Suprapubic skin (tissue), 4 donors: Measurements from ENCODE around the gene CLPX. TPM values are rescaled to one million over a fixed set of nuclear protein-coding genes. Genes with fewer than 3 reads are reported as not detected.
A peak's percentile ranks its signal among the peaks of the same experiment; 100 is the strongest.
"Not testable (repeated sequence)": the region's sequence is repeated elsewhere in the genome, so short reads cannot be mapped to it uniquely, and the experiment has no call there.

ENCODE experiments used
- DNase-seq, 2 donors: peaks; one replicate each; pipeline ENCODE4 v3.0.0-alpha.2; 2019; ENCODE audit warnings: low spot score in 2 of 2
- H3K27ac ChIP-seq: fragments of 200-600 bp; sonication (generic); one replicate; pipeline ENCODE4 v1.5.1; 2019
- H3K27me3 ChIP-seq: fragments of 200-600 bp; sonication (generic); one replicate; pipeline ENCODE4 v1.5.1; 2019
- H3K36me3 ChIP-seq: fragments of 200-600 bp; sonication (generic); one replicate; pipeline ENCODE4 v1.5.1; 2019
- H3K4me1 ChIP-seq: fragments of 200-600 bp; sonication (generic); one replicate; pipeline ENCODE4 v1.5.1; 2019
- H3K4me3 ChIP-seq: fragments of 200-600 bp; sonication (generic); one replicate; pipeline ENCODE4 v1.5.1; 2019; ENCODE audit warnings: mild to moderate bottlenecking
- H3K9me3 ChIP-seq: fragments of 200-600 bp; sonication (generic); one replicate; pipeline ENCODE4 v1.5.1; 2019
- EP300 ChIP-seq: sonication (generic); formaldehyde crosslinking; IDR thresholded peaks from one replicate; pipeline ENCODE4 v1.6.1; 2017; ENCODE audit warnings: antibody characterized with exemption
- POLR2A ChIP-seq, 2 donors: fragments of 450-650 bp; IDR thresholded peaks; one replicate each; pipeline ENCODE4 v1.6.1; 2017; ENCODE audit warnings: antibody characterized with exemption in 2 of 2, mild to moderate bottlenecking in 2 of 2, moderate library complexity in 2 of 2
- POLR2AphosphoS5 ChIP-seq, 3 donors: sonication (generic); formaldehyde crosslinking; IDR thresholded peaks; one replicate each; pipeline ENCODE4 v1.6.1; 2017; ENCODE audit warnings: antibody characterized with exemption in 3 of 3
- WGBS: methylation state at CpG from one replicate; pipeline ENCODE4 v1.1.5; 2018; 5-methylcytosine and 5-hydroxymethylcytosine counted together
- total RNA-seq, 4 donors: library from RNA; depleted of rRNA; stranded (reverse); fragments of >200 nt; gene quantifications; one replicate each; pipeline ENCODE4 v1.1.0, GENCODE V29; 2016
- TF ChIP-seq, protein P1 (sequence below), 2 donors: fragments of 200-600 bp in 1 of 2; fragments of 450-650 bp in 1 of 2; sonication (generic) in 1 of 2; IDR thresholded peaks; one replicate each; pipeline ENCODE4 v1.5.1; 2016 to 2019; ENCODE audit warnings: antibody characterized with exemption in 2 of 2, mild to moderate bottlenecking in 1 of 2, moderate library complexity in 1 of 2

The CLPX gene
- total RNA-seq, 4 donors from 2014 or later, result 45.5 to 103 (median 58.3) TPM

DNA sequence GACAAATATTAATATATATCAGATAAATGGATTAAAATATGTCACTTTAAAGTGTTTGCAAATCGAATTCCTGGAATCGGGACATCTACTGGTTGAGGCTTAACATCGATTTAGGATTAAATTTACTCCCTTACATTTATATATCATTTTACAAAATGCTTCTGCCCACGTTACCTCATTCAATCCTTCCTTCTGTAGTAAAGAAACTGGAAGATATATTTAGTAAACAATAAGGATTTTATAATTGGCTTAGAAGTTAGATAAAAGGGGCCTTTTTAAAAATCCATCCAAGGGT is 1.3 kb downstream of the CLPX start:
- DNase-seq, result no peak
- Histone ChIP-seq H3K9me3 (no peaks in the 10 kb centered on the region), H3K4me1 (peaks cover 39% of the 10 kb centered on the region), H3K27me3 (no peaks in the 10 kb centered on the region), H3K4me3 (peak overlapping the region; percentile 78), H3K27ac (peak overlapping the region; percentile 95), H3K36me3 (peaks cover 8% of the 10 kb centered on the region)
- 6% methylated on average over 4 of the region's 4 CpGs for WGBS
- TF ChIP-seq, protein P1, sequence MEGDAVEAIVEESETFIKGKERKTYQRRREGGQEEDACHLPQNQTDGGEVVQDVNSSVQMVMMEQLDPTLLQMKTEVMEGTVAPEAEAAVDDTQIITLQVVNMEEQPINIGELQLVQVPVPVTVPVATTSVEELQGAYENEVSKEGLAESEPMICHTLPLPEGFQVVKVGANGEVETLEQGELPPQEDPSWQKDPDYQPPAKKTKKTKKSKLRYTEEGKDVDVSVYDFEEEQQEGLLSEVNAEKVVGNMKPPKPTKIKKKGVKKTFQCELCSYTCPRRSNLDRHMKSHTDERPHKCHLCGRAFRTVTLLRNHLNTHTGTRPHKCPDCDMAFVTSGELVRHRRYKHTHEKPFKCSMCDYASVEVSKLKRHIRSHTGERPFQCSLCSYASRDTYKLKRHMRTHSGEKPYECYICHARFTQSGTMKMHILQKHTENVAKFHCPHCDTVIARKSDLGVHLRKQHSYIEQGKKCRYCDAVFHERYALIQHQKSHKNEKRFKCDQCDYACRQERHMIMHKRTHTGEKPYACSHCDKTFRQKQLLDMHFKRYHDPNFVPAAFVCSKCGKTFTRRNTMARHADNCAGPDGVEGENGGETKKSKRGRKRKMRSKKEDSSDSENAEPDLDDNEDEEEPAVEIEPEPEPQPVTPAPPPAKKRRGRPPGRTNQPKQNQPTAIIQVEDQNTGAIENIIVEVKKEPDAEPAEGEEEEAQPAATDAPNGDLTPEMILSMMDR (IDR thresholded peaks at IDR 0.05), result no peak
- no peak for TF ChIP-seq POLR2A (IDR thresholded peaks at IDR 0.05)
- TF ChIP-seq EP300, result no peak
- no peak for TF ChIP-seq POLR2AphosphoS5 (IDR thresholded peaks at IDR 0.05)

DNA sequence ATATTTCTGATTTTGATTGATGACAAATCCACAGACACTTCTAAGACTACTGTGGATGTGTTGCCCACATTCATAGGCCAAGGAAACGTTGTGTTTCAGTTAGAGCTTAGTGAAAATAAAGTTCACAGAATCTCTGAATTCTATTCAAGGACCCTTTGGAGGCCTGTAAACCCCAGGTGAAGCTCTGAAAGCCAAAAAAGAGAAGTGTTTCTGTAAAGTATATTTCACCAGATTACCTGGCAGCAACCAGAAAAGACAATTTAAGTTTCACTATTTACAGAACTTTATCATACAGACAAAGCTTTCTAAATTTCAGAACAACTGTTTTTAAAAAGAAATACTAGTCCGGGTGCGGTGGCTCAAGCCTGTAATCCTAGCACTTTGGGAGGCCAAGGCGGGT is 2.6 kb downstream of the CLPX start:
- no peak for DNase-seq
- WGBS, result 78% methylated on average over 4 of the region's 4 CpGs
- Histone ChIP-seq H3K36me3 (peaks cover 21% of the 10 kb centered on the region), H3K27ac (no peak overlapping the region), H3K4me1 (peaks cover 42% of the 10 kb centered on the region), H3K27me3 (no peaks in the 10 kb centered on the region), H3K4me3 (peak overlapping the region; percentile 78), H3K9me3 (no peaks in the 10 kb centered on the region)
- TF ChIP-seq, protein P1 (IDR thresholded peaks at IDR 0.05), result no peak
- no peak for TF ChIP-seq POLR2AphosphoS5 (IDR thresholded peaks at IDR 0.05)
- no peak for TF ChIP-seq POLR2A (IDR thresholded peaks at IDR 0.05)
- no peak for TF ChIP-seq EP300

DNA sequence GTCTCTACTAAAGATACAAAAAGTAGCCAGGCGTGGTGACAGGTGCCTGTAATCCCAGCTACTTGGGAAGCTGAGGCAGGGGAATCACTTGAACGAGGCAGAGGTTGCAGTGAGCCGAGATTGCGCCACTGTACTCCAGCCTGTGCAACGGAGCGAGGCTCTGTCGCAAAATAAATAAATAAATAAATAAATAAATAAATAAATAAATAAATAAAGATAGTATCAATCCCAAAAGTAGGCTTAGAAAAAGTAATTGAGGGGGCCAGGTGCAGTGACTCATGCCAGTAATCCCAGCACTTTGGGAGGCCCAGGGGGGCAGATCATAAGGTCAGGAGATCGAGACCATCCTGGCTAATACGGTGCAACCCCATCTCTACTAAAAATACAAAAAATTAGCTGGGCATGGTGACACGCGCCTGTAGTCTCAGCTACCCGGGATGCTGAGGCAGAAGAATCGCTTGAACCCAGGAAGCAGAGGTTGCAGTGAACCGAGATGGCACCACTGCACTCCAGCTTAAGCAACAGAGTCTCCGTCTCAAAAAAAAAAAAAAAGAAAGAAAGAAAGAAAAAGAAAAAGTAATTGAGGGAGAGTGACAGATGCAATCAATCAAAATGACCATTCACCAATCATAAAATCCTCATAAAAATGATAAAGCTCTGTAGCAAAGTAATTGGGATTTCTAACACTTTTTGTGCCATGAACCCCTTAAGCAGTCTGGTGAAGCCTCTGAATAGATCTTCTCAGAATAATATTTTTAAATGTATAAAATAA is 3.4 kb downstream of the CLPX start:
- Histone ChIP-seq H3K36me3 (peaks cover 28% of the 10 kb centered on the region), H3K4me1 (peaks cover 42% of the 10 kb centered on the region)
- H3K27me3 ChIP-seq, H3K4me3 ChIP-seq, H3K9me3 ChIP-seq, DNase-seq, H3K27ac ChIP-seq: not testable (repeated sequence)
- WGBS, result 88% methylated on average over 15 of the region's 15 CpGs

DNA sequence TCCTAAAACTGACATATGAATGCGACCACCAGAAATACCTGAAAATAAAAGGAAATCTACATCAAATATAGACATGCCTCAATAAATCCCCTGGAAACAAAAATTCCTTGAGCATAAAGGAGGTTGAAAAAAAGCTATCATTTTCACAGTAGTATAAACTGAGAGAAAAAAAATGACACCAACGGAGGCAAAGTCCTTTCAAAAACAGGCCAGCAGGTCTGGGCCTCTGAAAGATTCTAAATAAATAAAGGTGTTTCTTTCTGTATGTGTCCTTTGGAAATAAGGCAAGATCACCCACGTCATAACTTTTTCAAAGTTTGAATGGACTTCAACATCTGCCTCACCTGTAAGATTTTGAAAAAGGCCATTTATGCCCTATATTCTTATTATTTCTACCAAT is 5.0 kb downstream of the CLPX start:
- no peaks in the 10 kb centered on the region for H3K9me3 ChIP-seq
- TF ChIP-seq, protein P1 (IDR thresholded peaks at IDR 0.05), result no peak
- TF ChIP-seq EP300 (no peak), POLR2AphosphoS5 (IDR thresholded peaks at IDR 0.05) (no peak), POLR2A (IDR thresholded peaks at IDR 0.05) (no peak)
- no peak for DNase-seq
- H3K4me1 ChIP-seq, result peaks cover 35% of the 10 kb centered on the region
- 90% methylated on average over 3 of the region's 3 CpGs for WGBS
- no peak overlapping the region for H3K4me3 ChIP-seq
- no peaks in the 10 kb centered on the region for H3K27me3 ChIP-seq
- H3K36me3 ChIP-seq, result peaks cover 44% of the 10 kb centered on the region
- H3K27ac ChIP-seq, result no peak overlapping the region

DNA sequence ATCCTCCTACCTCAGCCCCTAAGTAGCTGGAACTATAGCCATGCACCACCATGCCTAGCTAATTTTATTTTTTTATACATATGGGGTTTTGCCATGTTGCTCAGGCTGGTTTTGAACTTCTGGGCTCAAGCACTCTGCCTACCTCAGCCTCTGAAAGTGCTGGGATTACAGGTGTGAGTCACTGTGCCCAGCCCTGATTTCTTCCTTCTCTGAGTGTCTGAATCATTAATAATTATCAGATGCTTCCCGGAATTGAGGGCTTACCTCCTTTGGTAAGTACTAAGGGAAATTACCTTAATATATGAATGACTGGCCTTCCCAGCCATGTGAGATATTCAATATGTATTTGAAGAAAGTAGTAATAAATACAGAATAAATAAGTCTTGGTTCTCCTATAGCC is 7.2 kb downstream of the CLPX start:
- Histone ChIP-seq H3K4me1 (peaks cover 25% of the 10 kb centered on the region), H3K27ac (no peak overlapping the region), H3K4me3 (no peak overlapping the region), H3K36me3 (peaks cover 63% of the 10 kb centered on the region), H3K27me3 (no peaks in the 10 kb centered on the region), H3K9me3 (no peaks in the 10 kb centered on the region)
- TF ChIP-seq EP300 (no peak), POLR2AphosphoS5 (IDR thresholded peaks at IDR 0.05) (no peak), POLR2A (IDR thresholded peaks at IDR 0.05) (no peak)
- TF ChIP-seq, protein P1 (IDR thresholded peaks at IDR 0.05), result no peak
- DNase-seq, result no peak
- 32% methylated on average over 1 of the region's 1 CpG for WGBS

DNA sequence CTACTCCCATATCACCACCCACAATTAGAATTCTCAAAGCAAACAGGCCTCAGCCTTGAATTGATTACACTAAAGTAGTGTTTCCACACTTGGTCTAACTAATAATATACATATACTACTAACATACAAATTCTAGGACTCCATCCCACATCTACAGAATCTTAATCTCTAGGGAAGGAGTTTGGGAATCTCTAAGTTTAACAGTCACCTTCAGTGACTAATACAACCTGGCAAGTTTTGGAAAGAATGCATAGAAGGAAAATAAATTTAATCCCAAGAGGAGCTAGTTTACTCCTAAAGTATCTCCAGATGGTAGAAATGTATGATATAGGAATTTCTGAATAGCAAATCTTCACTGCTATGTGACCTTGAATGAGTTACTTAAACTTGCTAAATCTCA is 9.1 kb downstream of the CLPX start:
- Histone ChIP-seq H3K27me3 (no peaks in the 10 kb centered on the region), H3K36me3 (peaks cover 79% of the 10 kb centered on the region), H3K27ac (no peak overlapping the region), H3K9me3 (no peaks in the 10 kb centered on the region), H3K4me3 (no peak overlapping the region), H3K4me1 (peaks cover 9% of the 10 kb centered on the region)
- DNase-seq, result no peak
- TF ChIP-seq EP300, result no peak
- TF ChIP-seq POLR2AphosphoS5 (IDR thresholded peaks at IDR 0.05), result no peak
- TF ChIP-seq, protein P1 (IDR thresholded peaks at IDR 0.05), result no peak
- no peak for TF ChIP-seq POLR2A (IDR thresholded peaks at IDR 0.05)
